MM.1S (cell line): Measurements from ENCODE around the gene TMCO6.
A peak's percentile ranks its signal among the peaks of the same experiment; 100 is the strongest.
"Not testable (repeated sequence)": the region's sequence is repeated elsewhere in the genome, so short reads cannot be mapped to it uniquely, and the experiment has no call there.

Experiments used
- DNase-seq: peaks from one replicate; pipeline ENCODE4 v3.0.0-alpha.2; 2015
- H2AFZ ChIP-seq: fragments of 300-600 bp; sonication (generic); 2 replicates; pipeline ENCODE4 v1.6.0; 2016; ENCODE audit warnings: antibody characterized with exemption, low read length
- H3F3A ChIP-seq: fragments of 300-600 bp; sonication (generic); 2 replicates; pipeline ENCODE4 v1.6.1; 2016; ENCODE audit warnings: mild to moderate bottlenecking, antibody characterized with exemption, low read length, moderate library complexity, mixed read lengths; ENCODE audit not compliant: insufficient read depth
- H3K27ac ChIP-seq: fragments of 300-600 bp; sonication (generic); 2 replicates; pipeline ENCODE4 v1.5.1; 2016; ENCODE audit warnings: mild to moderate bottlenecking, low read length
- H3K27me3 ChIP-seq: fragments of 300-600 bp; sonication (generic); replicated peaks from 2 replicates; pipeline ENCODE4 v1.6.0; 2016; ENCODE audit warnings: low read length; ENCODE audit not compliant: insufficient read depth
- H3K36me3 ChIP-seq: fragments of 300-600 bp; sonication (generic); replicated peaks from 2 replicates; pipeline ENCODE4 v1.6.1; 2016; ENCODE audit warnings: mild to moderate bottlenecking, low read length, mixed read lengths; ENCODE audit not compliant: insufficient read depth
- H3K4me1 ChIP-seq: fragments of 300-600 bp; sonication (generic); 2 replicates; pipeline ENCODE4 v1.6.1; 2016; ENCODE audit warnings: low read length, mixed read lengths
- H3K4me2 ChIP-seq: fragments of 300-600 bp; sonication (generic); 2 replicates; pipeline ENCODE4 v1.6.0; 2016; ENCODE audit warnings: low read depth, low read length
- H3K4me3 ChIP-seq: fragments of 300-600 bp; sonication (generic); 2 replicates; pipeline ENCODE4 v1.5.1; 2016; ENCODE audit warnings: low read length, mixed read lengths
- H3K79me2 ChIP-seq: fragments of 300-600 bp; sonication (generic); 2 replicates; pipeline ENCODE4 v1.6.1; 2016; ENCODE audit warnings: mixed run types, low read length, mixed read lengths
- H3K9ac ChIP-seq: fragments of 300-600 bp; sonication (generic); 2 replicates; pipeline ENCODE4 v1.6.1; 2016; ENCODE audit warnings: low read length, mixed read lengths
- H3K9me2 ChIP-seq: fragments of 300-600 bp; sonication (generic); replicated peaks from 2 replicates; pipeline ENCODE4 v1.6.1; 2016; ENCODE audit warnings: mild to moderate bottlenecking, low read length, mixed read lengths; ENCODE audit not compliant: insufficient read depth
- H3K9me3 ChIP-seq: fragments of 300-600 bp; sonication (generic); replicated peaks from 2 replicates; pipeline ENCODE4 v1.6.1; 2016; ENCODE audit warnings: mild to moderate bottlenecking, low read length, mixed read lengths; ENCODE audit not compliant: insufficient read depth
- H4K20me1 ChIP-seq: fragments of 300-600 bp; sonication (generic); 2 replicates; pipeline ENCODE4 v1.6.1; 2016; ENCODE audit warnings: mild to moderate bottlenecking, low read length, moderate library complexity, mixed read lengths; ENCODE audit not compliant: insufficient read depth
- EZH2 ChIP-seq: fragments of 300-600 bp; sonication (generic); optimal IDR thresholded peaks from 2 replicates; pipeline ENCODE3; 2017; ENCODE audit warnings: low read depth, mild to moderate bottlenecking, antibody characterized with exemption, low read length, mixed read lengths
- EZH2phosphoT487 ChIP-seq: fragments of 300-600 bp; sonication (generic); IDR thresholded peaks from 2 replicates; pipeline ENCODE4 v1.6.1; 2018; ENCODE audit warnings: antibody characterized with exemption, low read length
- TF ChIP-seq, protein P1 (sequence below): fragments of 300-600 bp; sonication (generic); IDR thresholded peaks from 2 replicates; pipeline ENCODE4 v1.5.1; 2016; ENCODE audit warnings: antibody characterized with exemption, low read length, mixed read lengths

Gene TMCO6

DNA sequence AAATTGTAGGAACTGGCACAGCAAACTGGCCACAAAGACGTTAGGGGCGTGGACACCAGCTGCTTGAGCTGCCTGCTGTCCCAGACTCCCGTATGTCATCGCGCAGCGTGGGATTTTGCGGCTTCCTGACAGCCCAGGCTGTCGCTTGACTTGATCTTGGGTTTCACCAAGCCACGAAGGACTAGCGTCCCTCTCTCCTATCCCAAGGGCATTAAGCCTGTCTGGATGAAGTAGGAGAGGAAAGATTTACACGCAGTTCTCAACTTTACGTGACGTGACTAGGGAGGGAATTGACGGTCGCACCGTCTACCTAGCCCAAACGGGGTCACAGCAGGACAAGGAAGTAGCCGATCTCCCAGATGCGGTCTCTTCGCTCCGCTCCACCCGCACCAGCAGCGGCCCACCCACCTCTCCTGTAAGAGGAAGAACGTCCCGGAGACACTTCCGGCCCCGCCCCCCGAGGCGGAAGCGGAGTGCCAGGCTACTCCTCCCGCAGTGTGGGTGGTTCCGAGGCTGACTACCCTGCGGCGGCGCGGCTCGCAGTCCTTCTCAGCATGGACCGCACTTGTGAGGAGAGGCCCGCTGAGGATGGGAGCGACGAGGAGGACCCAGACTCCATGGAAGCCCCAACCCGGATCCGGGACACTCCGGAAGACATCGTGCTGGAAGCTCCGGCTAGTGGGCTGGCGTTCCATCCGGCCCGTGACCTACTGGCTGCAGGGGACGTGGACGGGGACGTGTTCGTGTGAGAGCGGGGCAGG lies 25.3 kb downstream of the TMCO6 start, which contains the start of gene WDR55:
Gene WDR55, plus strand, starts transcription at position 546 of the 761 bp plus-strand sequence. Its CDS starts 9 bp downstream, at position 555.
- Histone ChIP-seq H3K4me2 (peak within 1 kb of the TSS; percentile 81), H3F3A (peaks cover 13% of the 10 kb centered on the region), H3K4me1 (no peaks in the 10 kb centered on the region; the same call in 1 of the 2 replicates), H4K20me1 (no peaks in the 10 kb centered on the region), H3K9me2 (no peaks in the 10 kb centered on the region), H3K27me3 (no peaks in the 10 kb centered on the region), H3K9me3 (no peaks in the 10 kb centered on the region), H3K9ac (peak within 1 kb of the TSS; percentile 53), H3K4me3 (peak within 1 kb of the TSS; percentile 90), H3K36me3 (no peaks in the 10 kb centered on the region; the same call in 1 of the 2 replicates), H3K27ac (peak within 1 kb of the TSS; percentile 76), H3K79me2 (peaks cover 47% of the 10 kb centered on the region), H2AFZ (peak within 1 kb of the TSS; percentile 86)
- DNase-seq, result peak; percentile 95
- TF ChIP-seq, protein P1, sequence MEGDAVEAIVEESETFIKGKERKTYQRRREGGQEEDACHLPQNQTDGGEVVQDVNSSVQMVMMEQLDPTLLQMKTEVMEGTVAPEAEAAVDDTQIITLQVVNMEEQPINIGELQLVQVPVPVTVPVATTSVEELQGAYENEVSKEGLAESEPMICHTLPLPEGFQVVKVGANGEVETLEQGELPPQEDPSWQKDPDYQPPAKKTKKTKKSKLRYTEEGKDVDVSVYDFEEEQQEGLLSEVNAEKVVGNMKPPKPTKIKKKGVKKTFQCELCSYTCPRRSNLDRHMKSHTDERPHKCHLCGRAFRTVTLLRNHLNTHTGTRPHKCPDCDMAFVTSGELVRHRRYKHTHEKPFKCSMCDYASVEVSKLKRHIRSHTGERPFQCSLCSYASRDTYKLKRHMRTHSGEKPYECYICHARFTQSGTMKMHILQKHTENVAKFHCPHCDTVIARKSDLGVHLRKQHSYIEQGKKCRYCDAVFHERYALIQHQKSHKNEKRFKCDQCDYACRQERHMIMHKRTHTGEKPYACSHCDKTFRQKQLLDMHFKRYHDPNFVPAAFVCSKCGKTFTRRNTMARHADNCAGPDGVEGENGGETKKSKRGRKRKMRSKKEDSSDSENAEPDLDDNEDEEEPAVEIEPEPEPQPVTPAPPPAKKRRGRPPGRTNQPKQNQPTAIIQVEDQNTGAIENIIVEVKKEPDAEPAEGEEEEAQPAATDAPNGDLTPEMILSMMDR, result no peak
- TF ChIP-seq EZH2phosphoT487 (no peak), EZH2 (no peak)

DNA sequence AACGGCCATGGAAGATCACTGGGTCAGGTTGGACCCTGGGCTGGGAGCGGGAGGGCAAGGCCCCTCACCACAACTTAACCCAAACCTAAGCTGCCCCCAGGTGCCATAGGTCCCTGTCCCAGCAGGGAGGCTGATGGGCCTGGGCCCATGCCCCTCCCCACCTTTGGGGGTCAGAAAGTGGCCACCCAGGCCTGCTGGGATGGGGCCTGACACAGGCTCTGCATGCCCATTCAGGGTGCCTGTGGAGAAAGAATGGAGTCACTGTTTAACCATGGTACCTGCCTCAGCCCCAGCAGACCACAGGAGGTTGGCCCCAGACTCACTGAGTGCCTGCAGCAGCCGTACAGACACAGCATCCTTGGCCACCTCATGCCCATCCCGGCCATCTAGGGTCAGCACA lies 31.8 kb downstream of the TMCO6 start:
- not testable (repeated sequence) for H3K36me3 ChIP-seq, H3K27ac ChIP-seq, H3K4me1 ChIP-seq, H3K9ac ChIP-seq, H3K9me2 ChIP-seq, H3K27me3 ChIP-seq, H4K20me1 ChIP-seq, H3F3A ChIP-seq, DNase-seq, H3K4me3 ChIP-seq, H3K9me3 ChIP-seq, H3K4me2 ChIP-seq, H2AFZ ChIP-seq
- peaks cover 33% of the 10 kb centered on the region for H3K79me2 ChIP-seq

DNA sequence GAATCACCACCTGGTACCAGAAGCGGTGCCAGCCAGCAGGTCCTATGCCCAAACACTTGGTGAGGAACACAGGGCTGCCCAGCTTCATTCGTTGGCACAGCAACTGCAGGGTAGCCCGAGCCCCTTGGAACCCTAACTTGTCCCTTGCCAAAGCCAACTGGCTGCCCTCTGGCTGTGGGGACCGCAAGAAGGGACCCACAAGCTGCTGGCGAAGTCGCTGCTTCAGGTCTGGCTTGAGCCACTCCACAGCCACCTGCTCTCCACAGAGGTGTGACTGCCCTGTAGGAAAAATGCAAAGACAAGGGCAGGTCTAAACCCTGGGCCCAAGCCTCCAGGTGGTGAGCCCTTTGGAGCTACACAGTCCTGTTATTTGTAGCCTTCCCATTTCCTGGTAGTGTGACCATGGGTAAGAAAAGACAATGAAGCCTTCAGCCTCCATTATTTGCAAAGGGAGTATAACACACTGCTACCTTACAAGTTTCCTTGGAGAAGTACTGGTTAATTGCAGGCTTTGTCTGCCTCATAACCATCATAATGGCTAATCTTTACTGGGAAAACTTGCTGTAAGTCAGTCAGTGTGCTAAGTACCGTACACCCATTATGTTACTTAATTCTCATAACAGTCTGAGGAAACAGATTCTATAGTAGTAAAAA lies 32.3 kb downstream of the TMCO6 start:
- DNase-seq, result no peak
- H3K4me3 ChIP-seq, result no peak overlapping the region

More for the DNA sequence above, 32.3 kb downstream of the TMCO6 start:
- TF ChIP-seq EZH2, result no peak
- TF ChIP-seq, protein P1, result no peak
- no peak for TF ChIP-seq EZH2phosphoT487
- no peak overlapping the region for H3K9ac ChIP-seq
- H2AFZ ChIP-seq, result no peak overlapping the region
- H3K4me1 ChIP-seq, result no peaks in the 10 kb centered on the region
- H3K9me2 ChIP-seq, result no peaks in the 10 kb centered on the region
- H3K27me3 ChIP-seq, result no peaks in the 10 kb centered on the region
- H4K20me1 ChIP-seq, result no peaks in the 10 kb centered on the region
- H3K4me2 ChIP-seq, result no peak overlapping the region
- H3K79me2 ChIP-seq, result peaks cover 27% of the 10 kb centered on the region
- no peak overlapping the region for H3K27ac ChIP-seq
- H3F3A ChIP-seq, result no peaks in the 10 kb centered on the region; the same call in 1 of the 2 replicates
- H3K9me3 ChIP-seq, result no peaks in the 10 kb centered on the region
- peaks cover 4% of the 10 kb centered on the region; the same call in 1 of the 2 replicates for H3K36me3 ChIP-seq
